KMS-11 (cell line): ENCODE results near the gene TPM2.

Source experiments
- H2AFZ ChIP-seq: fragments of 200-600 bp; sonication (generic); 2 replicates; pipeline ENCODE4 v1.6.1; 2016; ENCODE audit warnings: antibody characterized with exemption, mixed run types, low read depth
- H3K27ac ChIP-seq: fragments of 200-600 bp; sonication (generic); 2 replicates; pipeline ENCODE4 v1.6.1; 2016; ENCODE audit warnings: mild to moderate bottlenecking, mixed run types
- H3K27me3 ChIP-seq: fragments of 200-600 bp; sonication (generic); 2 replicates; pipeline ENCODE4 v1.6.1; 2017; ENCODE audit warnings: mild to moderate bottlenecking, low read depth, mixed run types, moderate library complexity; ENCODE audit not compliant: insufficient read depth
- H3K36me3 ChIP-seq: fragments of 200-600 bp; sonication (generic); 2 replicates; pipeline ENCODE4 v1.6.1; 2017; ENCODE audit warnings: mild to moderate bottlenecking, mixed run types; ENCODE audit not compliant: insufficient read depth
- H3K4me1 ChIP-seq: fragments of 200-600 bp; sonication (generic); 2 replicates; pipeline ENCODE4 v1.6.1; 2016; ENCODE audit warnings: mild to moderate bottlenecking, low read depth, mixed run types; ENCODE audit not compliant: poor library complexity, severe bottlenecking
- H3K4me2 ChIP-seq: fragments of 200-600 bp; sonication (generic); 2 replicates; pipeline ENCODE4 v1.7.0; 2016; ENCODE audit warnings: mild to moderate bottlenecking, mixed run types
- H3K4me3 ChIP-seq: fragments of 200-600 bp; sonication (generic); IDR thresholded peaks from 2 replicates; pipeline ENCODE4 v1.6.1; 2017; ENCODE audit warnings: low read depth, low read length, mixed read lengths; ENCODE audit not compliant: insufficient read depth
- H3K79me2 ChIP-seq: fragments of 200-600 bp; sonication (generic); 2 replicates; pipeline ENCODE4 v1.6.1; 2016; ENCODE audit warnings: low read depth, mixed run types; ENCODE audit not compliant: insufficient read depth
- H3K9ac ChIP-seq: fragments of 200-600 bp; sonication (generic); 2 replicates; pipeline ENCODE4 v1.6.1; 2016; ENCODE audit warnings: mild to moderate bottlenecking, mixed run types
- H4K20me1 ChIP-seq: fragments of 200-600 bp; sonication (generic); 2 replicates; pipeline ENCODE4 v1.6.1; 2016; ENCODE audit warnings: mild to moderate bottlenecking, mixed run types; ENCODE audit not compliant: insufficient read depth
- TF ChIP-seq, protein P1 (sequence below): fragments of 200-600 bp; sonication (generic); conservative IDR thresholded peaks from 2 replicates; pipeline ENCODE4 v1.6.1; 2017; ENCODE audit warnings: low read depth, mild to moderate bottlenecking, antibody characterized with exemption, low read length, moderate library complexity, mixed read lengths

Gene TPM2

DNA sequence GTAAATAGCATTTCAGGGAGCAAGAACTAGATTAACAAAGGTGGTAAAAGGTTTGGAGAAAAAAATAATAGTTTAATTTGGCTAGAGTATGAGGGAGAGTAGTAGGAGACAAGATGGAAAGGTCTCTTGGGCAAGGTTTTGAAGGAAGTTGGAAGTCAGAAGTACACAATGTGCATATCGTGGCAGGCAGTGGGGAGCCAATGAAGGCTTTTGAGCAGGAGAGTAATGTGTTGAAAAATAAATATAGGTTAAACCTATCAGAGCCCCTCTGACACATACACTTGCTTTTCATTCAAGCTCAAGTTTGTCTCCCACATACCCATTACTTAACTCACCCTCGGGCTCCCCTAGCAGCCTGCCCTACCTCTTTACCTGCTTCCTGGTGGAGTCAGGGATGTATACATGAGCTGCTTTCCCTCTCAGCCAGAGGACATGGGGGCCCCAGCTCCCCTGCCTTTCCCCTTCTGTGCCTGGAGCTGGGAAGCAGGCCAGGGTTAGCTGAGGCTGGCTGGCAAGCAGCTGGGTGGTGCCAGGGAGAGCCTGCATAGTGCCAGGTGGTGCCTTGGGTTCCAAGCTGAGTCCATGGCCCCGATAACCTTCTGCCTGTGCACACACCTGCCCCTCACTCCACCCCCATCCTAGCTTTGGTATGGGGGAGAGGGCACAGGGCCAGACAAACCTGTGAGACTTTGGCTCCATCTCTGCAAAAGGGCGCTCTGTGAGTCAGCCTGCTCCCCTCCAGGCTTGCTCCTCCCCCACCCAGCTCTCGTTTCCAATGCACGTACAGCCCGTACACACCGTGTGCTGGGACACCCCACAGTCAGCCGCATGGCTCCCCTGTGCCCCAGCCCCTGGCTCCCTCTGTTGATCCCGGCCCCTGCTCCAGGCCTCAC lies 16.3 kb downstream of the TPM2 start, which contains the start of gene CA9:
TSS of gene CA9 (plus strand) at position 797 of the 893 bp plus-strand sequence. CDS start at position 829, 32 bp downstream.
- no peak within 1 kb of the TSS for H3K4me2 ChIP-seq

DNA sequence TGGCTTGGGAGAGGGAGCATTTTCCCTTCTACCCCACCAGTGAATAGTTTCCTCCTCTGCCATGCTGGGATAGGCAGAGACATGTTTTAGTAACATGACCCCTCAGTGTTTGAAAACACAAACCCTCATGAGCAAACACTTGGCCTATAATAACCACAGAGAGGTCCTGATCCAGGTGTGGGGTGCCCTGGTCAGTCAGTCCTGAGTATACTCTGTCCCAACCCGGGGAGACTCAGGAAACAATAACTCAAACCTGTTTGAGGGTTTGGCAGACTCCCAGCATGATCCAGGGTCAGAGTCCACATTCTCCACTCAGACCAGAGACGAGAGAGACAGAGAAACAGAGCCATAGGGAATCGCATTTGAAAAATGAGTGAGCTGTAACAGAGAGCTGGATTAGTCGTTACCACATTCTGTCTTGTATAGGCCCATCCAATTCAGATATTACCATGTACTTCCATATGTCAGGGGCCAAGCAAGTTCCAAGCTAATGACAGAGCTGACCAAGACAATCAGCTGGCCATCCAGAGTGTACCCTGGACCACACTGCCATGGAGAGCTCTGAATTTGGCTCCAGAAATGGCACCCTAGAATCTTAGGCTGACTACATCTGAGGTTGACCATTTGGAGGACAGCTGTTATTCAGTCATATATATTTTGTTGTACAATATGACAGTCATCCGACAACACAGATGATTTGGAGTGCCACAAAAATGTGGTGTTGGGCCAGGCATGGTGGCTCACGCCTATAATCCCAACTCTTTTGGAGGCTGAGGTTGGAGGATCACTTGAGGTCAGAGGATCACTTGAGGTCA lies 20.2 kb downstream of the TPM2 start:
- Histone ChIP-seq H2AFZ (no peak overlapping the region), H4K20me1 (no peaks in the 10 kb centered on the region), H3K9ac (no peak overlapping the region), H3K79me2 (no peaks in the 10 kb centered on the region), H3K27me3 (no peaks in the 10 kb centered on the region), H3K4me1 (peaks cover 8% of the 10 kb centered on the region), H3K27ac (no peak overlapping the region), H3K4me3 (no peak overlapping the region), H3K4me2 (no peak overlapping the region), H3K36me3 (no peaks in the 10 kb centered on the region)
- TF ChIP-seq, protein P1, sequence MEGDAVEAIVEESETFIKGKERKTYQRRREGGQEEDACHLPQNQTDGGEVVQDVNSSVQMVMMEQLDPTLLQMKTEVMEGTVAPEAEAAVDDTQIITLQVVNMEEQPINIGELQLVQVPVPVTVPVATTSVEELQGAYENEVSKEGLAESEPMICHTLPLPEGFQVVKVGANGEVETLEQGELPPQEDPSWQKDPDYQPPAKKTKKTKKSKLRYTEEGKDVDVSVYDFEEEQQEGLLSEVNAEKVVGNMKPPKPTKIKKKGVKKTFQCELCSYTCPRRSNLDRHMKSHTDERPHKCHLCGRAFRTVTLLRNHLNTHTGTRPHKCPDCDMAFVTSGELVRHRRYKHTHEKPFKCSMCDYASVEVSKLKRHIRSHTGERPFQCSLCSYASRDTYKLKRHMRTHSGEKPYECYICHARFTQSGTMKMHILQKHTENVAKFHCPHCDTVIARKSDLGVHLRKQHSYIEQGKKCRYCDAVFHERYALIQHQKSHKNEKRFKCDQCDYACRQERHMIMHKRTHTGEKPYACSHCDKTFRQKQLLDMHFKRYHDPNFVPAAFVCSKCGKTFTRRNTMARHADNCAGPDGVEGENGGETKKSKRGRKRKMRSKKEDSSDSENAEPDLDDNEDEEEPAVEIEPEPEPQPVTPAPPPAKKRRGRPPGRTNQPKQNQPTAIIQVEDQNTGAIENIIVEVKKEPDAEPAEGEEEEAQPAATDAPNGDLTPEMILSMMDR: no peak

More for the DNA sequence above, 16.3 kb downstream of the TPM2 start, which contains the start of gene CA9:
- H3K27ac ChIP-seq: no peak within 1 kb of the TSS
- no peak within 1 kb of the TSS for H2AFZ ChIP-seq
- H4K20me1 ChIP-seq: no peaks in the 10 kb centered on the region
- TF ChIP-seq, protein P1: no peak
- H3K27me3 ChIP-seq: no peaks in the 10 kb centered on the region
- H3K79me2 ChIP-seq: no peaks in the 10 kb centered on the region
- no peaks in the 10 kb centered on the region for H3K36me3 ChIP-seq
- H3K4me1 ChIP-seq: no peaks in the 10 kb centered on the region
- H3K4me3 ChIP-seq: no peak within 1 kb of the TSS
- no peak within 1 kb of the TSS for H3K9ac ChIP-seq

DNA sequence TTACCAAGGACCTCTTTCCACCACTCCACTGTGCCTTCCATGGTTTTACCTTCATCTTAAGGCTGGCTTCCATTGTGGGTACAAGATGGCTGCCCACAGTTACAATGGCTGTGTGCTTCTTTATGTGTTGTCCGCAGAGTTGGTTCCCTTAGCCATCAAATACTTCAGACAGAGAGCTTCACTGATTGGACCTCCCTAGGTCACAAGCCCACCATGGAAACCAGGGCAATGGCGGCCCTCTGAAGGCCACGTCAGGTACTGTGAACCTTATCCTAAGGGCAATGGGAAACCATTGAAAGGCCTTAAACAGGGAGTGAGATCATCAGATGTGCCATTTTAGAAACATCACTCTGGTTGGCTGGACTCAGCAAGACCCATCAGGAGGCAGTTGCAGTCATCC lies 21.8 kb downstream of the TPM2 start:
- H2AFZ ChIP-seq: no peak overlapping the region
- TF ChIP-seq, protein P1: no peak
- H3K4me2 ChIP-seq: no peak overlapping the region
- H3K79me2 ChIP-seq: no peaks in the 10 kb centered on the region
- H3K4me3 ChIP-seq: no peak overlapping the region
- no peaks in the 10 kb centered on the region for H4K20me1 ChIP-seq
- H3K27me3 ChIP-seq: no peaks in the 10 kb centered on the region
- H3K36me3 ChIP-seq: no peaks in the 10 kb centered on the region
- H3K9ac ChIP-seq: no peak overlapping the region
- H3K4me1 ChIP-seq: peaks cover 14% of the 10 kb centered on the region
- no peak overlapping the region for H3K27ac ChIP-seq

DNA sequence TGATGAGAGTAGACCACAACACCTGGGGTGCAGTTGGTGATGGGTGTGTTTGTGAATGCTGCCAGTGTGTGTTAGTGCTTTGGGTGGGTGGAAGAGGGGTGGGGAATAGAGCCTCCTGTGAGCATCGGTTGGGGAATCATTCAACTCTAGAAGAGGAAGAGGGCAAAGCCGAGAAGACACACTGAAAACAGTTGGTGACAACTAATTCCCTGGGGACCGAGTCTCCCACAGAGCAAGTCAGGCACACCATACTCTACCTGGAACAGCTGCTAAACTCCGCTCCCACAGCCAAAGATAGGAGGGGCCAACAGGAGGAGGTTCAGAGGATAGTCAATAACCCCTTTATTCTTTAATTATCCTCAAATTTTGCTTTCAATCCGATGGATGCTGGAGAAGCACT lies 23.2 kb downstream of the TPM2 start:
- Histone ChIP-seq H4K20me1 (no peaks in the 10 kb centered on the region), H3K79me2 (no peaks in the 10 kb centered on the region), H3K4me2 (no peak overlapping the region), H3K9ac (no peak overlapping the region), H3K27ac (no peak overlapping the region), H2AFZ (no peak overlapping the region), H3K27me3 (no peaks in the 10 kb centered on the region), H3K36me3 (no peaks in the 10 kb centered on the region), H3K4me1 (peaks cover 14% of the 10 kb centered on the region), H3K4me3 (no peak overlapping the region)
- TF ChIP-seq, protein P1: no peak
